GM21360 (cell line): ENCODE data around the gene HYDIN.
A peak's percentile ranks its signal among the peaks of the same experiment; 100 is the strongest.

ENCODE experiments used
- ATAC-seq: cut with Tn5 transposase; IDR thresholded peaks from one replicate; pipeline ENCODE4 v1.9.1; 2021; ENCODE audit warnings: mild to moderate bottlenecking, moderate library complexity; ENCODE audit not compliant: unreplicated experiment

Gene HYDIN

GRCh38 chr16:70793851-70794502, 436.5 kb downstream of the HYDIN start:
- peak; percentile 44 for ATAC-seq

- ATAC-seq, result no peak
These were observed 439.7 kb downstream of the HYDIN start for GRCh38 chr16:70790815-70791214.

GRCh38 chr16:70789595-70790447, 440.7 kb downstream of the HYDIN start:
- ATAC-seq, result no peak

- no peak for ATAC-seq
These were observed 441.6 kb downstream of the HYDIN start for GRCh38 chr16:70788668-70789594.

- no peak for ATAC-seq
These were observed 444.3 kb downstream of the HYDIN start for GRCh38 chr16:70786020-70786755.

- ATAC-seq, result no peak
These were observed 445.6 kb downstream of the HYDIN start for GRCh38 chr16:70784692-70785555.

GRCh38 chr16:70782237-70782636, 448.3 kb downstream of the HYDIN start:
- ATAC-seq, result no peak

- ATAC-seq, result no peak
These were observed 448.7 kb downstream of the HYDIN start for GRCh38 chr16:70781800-70782199.

- ATAC-seq, result no peak
These were observed 450.0 kb downstream of the HYDIN start for GRCh38 chr16:70780546-70780945.

GRCh38 chr16:70779361-70779760, 451.2 kb downstream of the HYDIN start:
- ATAC-seq, result no peak

- no peak for ATAC-seq
These were observed 451.6 kb downstream of the HYDIN start for GRCh38 chr16:70778901-70779309.

- ATAC-seq, result no peak
These were observed 452.5 kb downstream of the HYDIN start for GRCh38 chr16:70777973-70778406.

- ATAC-seq, result no peak
These were observed 453.0 kb downstream of the HYDIN start for GRCh38 chr16:70777496-70777895.

- no peak for ATAC-seq
These were observed 455.1 kb downstream of the HYDIN start for GRCh38 chr16:70775399-70775798.

- ATAC-seq, result no peak
These were observed 456.3 kb downstream of the HYDIN start for GRCh38 chr16:70774261-70774660.

- ATAC-seq, result no peak
These were observed 458.0 kb downstream of the HYDIN start for GRCh38 chr16:70772493-70772892.

GRCh38 chr16:70770626-70771552, 459.6 kb downstream of the HYDIN start:
- ATAC-seq, result no peak

GRCh38 chr16:70770291-70770625, 460.3 kb downstream of the HYDIN start:
- ATAC-seq, result no peak

GRCh38 chr16:70769761-70770160, 460.8 kb downstream of the HYDIN start:
- ATAC-seq, result no peak
